ENCODE data around the gene RBM10. TPM values are rescaled to one million over a fixed set of nuclear protein-coding genes. Genes with fewer than 3 reads are reported as not detected.
"Not testable (repeated sequence)": the region's sequence is repeated elsewhere in the genome, so short reads cannot be mapped to it uniquely, and the experiment has no call there.

RBM10 gene
- 22.4 TPM for total RNA-seq
- 34.7 TPM for polyA plus RNA-seq

- H3K4me1 ChIP-seq (ENCODE audit: insufficient read depth): peaks cover 1% of the 10 kb centered on the region
- peak within 1 kb of the TSS; percentile 98 for H3K27ac ChIP-seq (ENCODE audit: low read depth)
- peak within 1 kb of the TSS; percentile 63 for H3K4me3 ChIP-seq (ENCODE audit: low read depth, low read length)
- DNase-seq (ENCODE audit: extremely low spot score): peak; percentile 85
- WGBS: under 1% methylated on average over 54 of the region's 54 CpGs
- no peaks in the 10 kb centered on the region for H3K36me3 ChIP-seq (ENCODE audit: insufficient read depth)
Measured at GRCh38 chrX:47144626-47145394, at the start of gene RBM10, which contains the start of gene NDUFB11. TSS of gene RBM10 (plus strand) at chrX:47145221. CDS start at chrX:47147482, 2,261 bp downstream. TSS of gene NDUFB11 (minus strand) at chrX:47144702. CDS start at chrX:47144679, 23 bp downstream.

- DNase-seq (ENCODE audit: extremely low spot score): no peak
- Histone ChIP-seq H3K4me1 (ENCODE audit: insufficient read depth) (no peaks in the 10 kb centered on the region), H3K36me3 (ENCODE audit: insufficient read depth) (no peaks in the 10 kb centered on the region), H3K4me3 (ENCODE audit: low read depth, low read length) (no peak overlapping the region), H3K27ac (ENCODE audit: low read depth) (no peak overlapping the region)
- WGBS: 82% methylated on average over 4 of the region's 4 CpGs
Measured at GRCh38 chrX:47097018-47097417, 48.0 kb upstream of the RBM10 start.

- DNase-seq (ENCODE audit: extremely low spot score): no peak
- no peak overlapping the region for H3K27ac ChIP-seq (ENCODE audit: low read depth)
- 60% methylated on average over 2 of the region's 2 CpGs for WGBS
- H3K36me3 ChIP-seq (ENCODE audit: insufficient read depth): no peaks in the 10 kb centered on the region
- no peaks in the 10 kb centered on the region for H3K4me1 ChIP-seq (ENCODE audit: insufficient read depth)
- H3K4me3 ChIP-seq (ENCODE audit: low read depth, low read length): no peak overlapping the region
Measured at GRCh38 chrX:47098338-47099094, 46.5 kb upstream of the RBM10 start.

DNA sequence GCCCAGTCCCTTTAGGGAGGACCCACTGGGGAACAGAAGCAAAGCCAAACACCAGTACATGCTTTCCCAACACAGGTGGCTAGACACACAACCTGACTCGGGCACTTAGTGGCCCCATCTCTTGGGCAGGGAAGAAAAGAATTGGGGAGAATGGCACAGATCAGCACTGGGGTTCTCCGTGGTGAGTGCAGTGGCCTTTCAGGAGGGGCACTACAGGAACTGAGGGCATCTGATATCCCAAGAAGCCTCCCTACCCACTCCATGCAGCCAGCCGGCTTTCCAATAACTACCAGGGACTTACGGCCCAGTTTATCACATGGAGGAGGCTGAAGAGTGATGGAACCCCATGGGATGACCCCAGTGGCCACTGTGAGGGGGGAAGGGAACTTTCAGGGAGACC, 43.8 kb upstream of the RBM10 start:
- DNase-seq (ENCODE audit: extremely low spot score): no peak
- Histone ChIP-seq H3K4me1 (ENCODE audit: insufficient read depth) (no peaks in the 10 kb centered on the region), H3K27ac (ENCODE audit: low read depth) (no peak overlapping the region), H3K36me3 (ENCODE audit: insufficient read depth) (no peaks in the 10 kb centered on the region), H3K4me3 (ENCODE audit: low read depth, low read length) (no peak overlapping the region)
- WGBS: 88% methylated on average over 4 of the region's 4 CpGs

DNA sequence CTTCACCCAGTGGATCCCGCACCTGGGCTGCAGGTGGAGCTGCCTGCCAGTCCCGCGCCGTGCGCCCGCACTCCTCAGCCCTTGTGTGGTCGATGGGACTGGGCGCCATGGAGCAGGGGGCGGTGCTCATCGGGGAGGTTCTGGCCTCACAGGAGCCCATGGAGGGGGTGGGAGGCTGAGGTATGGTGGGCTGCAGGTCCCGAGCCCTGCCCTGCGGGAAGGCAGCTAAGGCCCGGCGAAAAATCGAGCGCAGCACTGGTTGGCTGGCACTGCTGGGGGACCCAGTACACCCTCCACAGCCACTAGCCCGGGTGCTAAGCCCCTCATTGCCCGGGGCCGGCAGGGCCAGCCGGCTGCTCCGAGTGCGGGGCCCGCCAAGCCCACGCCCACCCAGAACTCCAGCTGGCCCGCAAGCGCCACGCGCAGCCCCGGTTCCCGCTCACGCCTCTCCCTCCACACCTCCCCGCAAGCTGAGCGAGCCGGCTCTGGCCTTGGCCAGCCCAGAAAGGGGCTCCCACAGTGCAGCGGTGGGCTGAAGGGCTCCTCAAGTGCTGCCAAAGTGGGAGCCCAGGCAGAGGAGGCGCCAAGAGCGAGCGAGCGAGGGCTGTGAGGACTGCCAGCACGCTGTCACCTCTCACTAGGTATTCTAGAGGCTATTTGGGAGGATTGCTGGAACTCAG, 33.9 kb upstream of the RBM10 start:
- not testable (repeated sequence) for DNase-seq (ENCODE audit: extremely low spot score); H3K4me3 ChIP-seq (ENCODE audit: low read depth, low read length); H3K27ac ChIP-seq (ENCODE audit: low read depth); H3K36me3 ChIP-seq (ENCODE audit: insufficient read depth); H3K4me1 ChIP-seq (ENCODE audit: insufficient read depth)
- WGBS: 95% methylated on average over 38 of the region's 40 CpGs

GRCh38 chrX:47112316-47112954, 32.6 kb upstream of the RBM10 start:
- Histone ChIP-seq H3K36me3 (ENCODE audit: insufficient read depth) (no peaks in the 10 kb centered on the region), H3K4me1 (ENCODE audit: insufficient read depth) (no peaks in the 10 kb centered on the region), H3K4me3 (ENCODE audit: low read depth, low read length) (no peak overlapping the region), H3K27ac (ENCODE audit: low read depth) (no peak overlapping the region)
- 54% methylated on average over 9 of the region's 9 CpGs for WGBS
- no peak for DNase-seq (ENCODE audit: extremely low spot score)

DNA sequence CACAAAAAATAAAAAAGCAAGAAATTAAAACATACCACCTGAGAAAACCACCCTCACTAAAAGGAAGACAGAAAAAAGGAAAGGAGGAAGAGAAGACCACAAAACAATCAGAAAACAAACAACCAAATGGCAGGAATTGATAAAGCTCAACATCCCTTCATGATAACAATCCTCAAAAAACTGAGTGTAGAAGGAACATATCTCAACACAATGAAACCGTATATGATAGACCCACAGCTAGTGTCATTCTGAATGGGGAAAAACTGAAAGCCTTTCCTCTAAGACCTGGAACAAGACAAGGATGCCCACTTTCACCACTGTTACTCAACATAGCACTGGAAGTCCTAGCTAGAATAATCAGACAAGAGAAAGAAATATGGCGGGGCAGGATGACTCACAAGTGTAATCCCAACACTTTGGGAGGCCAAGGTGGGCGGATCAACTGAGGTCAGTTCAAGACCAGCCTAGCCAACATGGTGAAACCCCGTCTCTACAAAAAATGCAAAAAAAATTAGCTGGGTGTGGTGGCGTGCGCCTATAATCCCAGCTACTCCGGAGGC, 28.4 kb upstream of the RBM10 start:
- DNase-seq (ENCODE audit: extremely low spot score); H3K27ac ChIP-seq (ENCODE audit: low read depth); H3K4me1 ChIP-seq (ENCODE audit: insufficient read depth); H3K36me3 ChIP-seq (ENCODE audit: insufficient read depth); H3K4me3 ChIP-seq (ENCODE audit: low read depth, low read length): not testable (repeated sequence)
- 95% methylated on average over 7 of the region's 7 CpGs for WGBS

DNA sequence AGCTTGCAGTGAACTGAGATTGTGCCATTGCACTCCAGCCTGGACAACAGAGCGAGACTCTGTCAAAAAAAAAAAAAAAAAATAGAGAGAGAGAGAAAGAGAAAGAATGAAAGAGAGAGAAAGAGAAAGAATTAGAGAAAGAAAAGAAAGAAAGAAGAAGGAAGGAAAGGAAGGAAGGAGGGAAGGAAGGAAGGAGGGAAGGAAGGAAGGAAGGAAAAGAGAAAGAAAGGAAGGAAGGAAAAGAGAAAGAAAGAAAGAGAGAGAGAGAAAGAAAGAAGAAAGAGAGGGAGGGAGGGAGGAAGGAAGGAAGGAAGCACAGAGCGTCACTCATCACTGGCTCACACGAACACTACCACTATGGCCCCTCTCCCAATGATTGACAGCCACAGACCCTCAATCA, 20.6 kb upstream of the RBM10 start:
- WGBS: 77% methylated on average over 3 of the region's 3 CpGs
- DNase-seq (ENCODE audit: extremely low spot score); H3K27ac ChIP-seq (ENCODE audit: low read depth); H3K4me1 ChIP-seq (ENCODE audit: insufficient read depth); H3K36me3 ChIP-seq (ENCODE audit: insufficient read depth); H3K4me3 ChIP-seq (ENCODE audit: low read depth, low read length): not testable (repeated sequence)

DNA sequence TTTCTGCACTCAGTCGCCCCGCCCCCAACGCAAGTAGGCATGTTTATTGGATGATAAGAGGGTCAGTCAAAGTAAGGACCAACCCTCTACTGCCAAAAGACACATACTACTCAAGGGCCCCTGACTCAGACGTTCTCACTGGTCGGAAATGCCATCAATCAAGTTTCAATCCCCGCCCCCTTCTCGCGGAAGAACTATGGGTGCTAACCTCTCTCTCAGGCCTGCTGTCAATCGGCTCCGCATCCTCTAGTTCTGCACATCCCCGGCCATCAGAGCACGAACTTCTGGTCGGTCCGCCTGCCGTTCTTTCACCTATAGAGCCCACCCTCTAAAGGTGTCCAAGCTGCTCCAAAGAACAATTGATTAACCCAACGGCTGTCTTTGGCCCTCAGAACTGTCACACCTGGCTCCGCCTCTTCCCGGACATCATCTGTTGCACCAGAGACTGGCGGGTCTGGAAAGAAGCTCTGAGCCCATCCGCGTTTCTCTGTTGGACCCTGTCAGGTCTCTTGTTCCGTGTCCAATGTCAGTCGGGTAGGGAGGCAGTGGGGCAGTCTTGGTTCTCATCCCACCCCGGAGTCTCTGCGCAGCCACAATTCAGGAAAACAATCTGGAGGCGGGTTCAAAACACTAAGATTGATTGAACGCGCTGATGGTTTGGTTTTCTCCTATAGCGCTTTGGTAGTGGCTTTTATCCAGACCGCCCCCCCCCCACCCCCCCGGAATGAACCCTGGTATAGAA, 15.7 kb upstream of the RBM10 start:
- peak overlapping the region; percentile 80 for H3K27ac ChIP-seq (ENCODE audit: low read depth)

GRCh38 chrX:47129899-47130358, 15.1 kb upstream of the RBM10 start:
- Histone ChIP-seq H3K4me3 (ENCODE audit: low read depth, low read length) (peak overlapping the region; percentile 49), H3K27ac (ENCODE audit: low read depth) (no peak overlapping the region), H3K4me1 (ENCODE audit: insufficient read depth) (no peaks in the 10 kb centered on the region), H3K36me3 (ENCODE audit: insufficient read depth) (no peaks in the 10 kb centered on the region)
- 19% methylated on average over 11 of the region's 11 CpGs for WGBS
- no peak for DNase-seq (ENCODE audit: extremely low spot score)

More for the DNA sequence above, 15.7 kb upstream of the RBM10 start:
- peak; percentile 92 for DNase-seq (ENCODE audit: extremely low spot score)
- no peaks in the 10 kb centered on the region for H3K4me1 ChIP-seq (ENCODE audit: insufficient read depth)
- H3K36me3 ChIP-seq (ENCODE audit: insufficient read depth): no peaks in the 10 kb centered on the region
- H3K4me3 ChIP-seq (ENCODE audit: low read depth, low read length): peak overlapping the region; percentile 49
- under 1% methylated on average over 31 of the region's 31 CpGs for WGBS

- no peak for DNase-seq (ENCODE audit: extremely low spot score)
- no peaks in the 10 kb centered on the region for H3K36me3 ChIP-seq (ENCODE audit: insufficient read depth)
- no peak overlapping the region for H3K4me3 ChIP-seq (ENCODE audit: low read depth, low read length)
- H3K27ac ChIP-seq (ENCODE audit: low read depth): no peak overlapping the region
- H3K4me1 ChIP-seq (ENCODE audit: insufficient read depth): no peaks in the 10 kb centered on the region
- WGBS: 92% methylated on average over 5 of the region's 5 CpGs
Measured at GRCh38 chrX:47133493-47133892, 11.5 kb upstream of the RBM10 start.

DNA sequence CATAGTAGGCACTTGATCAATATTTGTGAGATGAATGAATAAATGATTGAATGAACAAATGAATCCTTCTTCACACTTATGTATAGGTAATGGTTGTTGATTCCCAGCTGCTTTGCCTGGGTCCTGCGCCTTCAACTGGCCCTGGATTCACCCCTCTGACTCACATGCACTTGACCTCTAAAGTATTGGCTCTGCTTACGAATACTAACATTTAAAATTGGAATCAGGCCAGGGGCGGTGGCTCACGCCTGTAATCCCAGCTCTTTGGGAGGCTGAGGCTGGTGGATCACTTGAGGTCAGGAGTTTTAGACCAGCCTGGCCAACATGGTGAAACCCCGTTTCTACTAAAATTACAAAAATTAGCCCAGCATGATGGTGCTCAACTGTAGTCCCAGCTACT, 9.4 kb upstream of the RBM10 start:
- H3K27ac ChIP-seq (ENCODE audit: low read depth); DNase-seq (ENCODE audit: extremely low spot score): not testable (repeated sequence)

More for the DNA sequence above, 9.4 kb upstream of the RBM10 start:
- H3K36me3 ChIP-seq (ENCODE audit: insufficient read depth); H3K4me1 ChIP-seq (ENCODE audit: insufficient read depth); H3K4me3 ChIP-seq (ENCODE audit: low read depth, low read length): not testable (repeated sequence)
- 66% methylated on average over 5 of the region's 5 CpGs for WGBS

All from urinary bladder (tissue), 4 donors.